ENCODE results near the gene PGS1. TPM values are rescaled to one million over a fixed set of nuclear protein-coding genes. Genes with fewer than 3 reads are reported as not detected.

Gene PGS1
- total RNA-seq, 2 donors from 2014 or later = 81.6 to 101 TPM

DNA sequence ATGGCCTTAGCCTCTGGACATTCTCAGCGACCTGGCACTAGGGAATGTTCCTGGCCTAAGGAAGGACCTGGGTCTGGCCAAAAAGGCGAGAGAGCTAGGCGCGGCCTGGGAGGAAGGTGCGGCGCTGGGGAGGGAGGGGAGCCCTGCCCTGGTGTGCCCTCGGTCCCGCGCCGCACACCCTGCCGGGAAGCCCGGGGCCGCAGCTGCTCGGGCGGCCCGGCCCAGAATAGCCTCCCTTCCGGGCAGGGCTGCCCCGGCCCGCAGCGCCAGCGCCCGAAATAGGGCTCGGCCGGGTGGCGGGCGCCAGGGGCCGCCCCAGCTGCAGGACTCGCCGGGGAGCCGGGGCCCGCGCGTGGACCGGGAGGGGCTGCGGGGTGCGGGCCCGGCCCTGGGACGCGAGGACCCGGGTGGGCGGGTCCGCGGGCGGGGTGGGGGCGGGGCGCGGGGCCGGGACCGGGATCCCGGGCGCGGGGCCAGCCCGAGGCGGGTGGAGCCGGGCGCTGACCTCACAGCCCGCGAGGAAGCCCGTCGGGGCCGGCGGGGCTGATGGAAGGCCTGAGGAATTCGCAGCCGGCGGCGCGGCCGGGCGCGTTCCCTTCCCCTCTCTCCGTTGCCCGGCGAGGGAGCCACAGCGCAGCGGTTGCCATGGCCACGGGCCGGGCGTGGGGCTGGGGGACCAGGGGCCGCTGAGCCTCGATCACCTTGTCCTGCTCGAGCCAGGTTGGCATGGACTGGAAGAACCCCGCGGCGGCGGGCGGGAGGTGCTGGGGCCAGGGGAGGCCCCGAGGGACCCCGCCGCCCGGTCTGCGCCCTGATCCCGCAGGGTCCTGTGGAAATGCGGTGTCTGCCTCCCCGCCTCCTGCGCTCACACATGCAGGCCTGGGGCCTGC, 36.6 kb upstream of the PGS1 start:
- Mint-ChIP-seq H3K9me3 (no peaks in the 10 kb centered on the region), H3K27me3 (ENCODE audit: low read depth) (no peaks in the 10 kb centered on the region), H3K36me3 (ENCODE audit: insufficient read depth in 2 of 2) (no peaks in the 10 kb centered on the region), H3K4me1 (ENCODE audit: low read depth) (peaks cover 62% of the 10 kb centered on the region), H3K27ac (no peak overlapping the region), H3K4me3 (peak overlapping the region; percentile 82 to 89)
- ATAC-seq (replicated peaks in 1 of 2) (peak; percentile 33 to 36), DNase-seq (peak in 1 of 2 donors; percentile 52)

DNA sequence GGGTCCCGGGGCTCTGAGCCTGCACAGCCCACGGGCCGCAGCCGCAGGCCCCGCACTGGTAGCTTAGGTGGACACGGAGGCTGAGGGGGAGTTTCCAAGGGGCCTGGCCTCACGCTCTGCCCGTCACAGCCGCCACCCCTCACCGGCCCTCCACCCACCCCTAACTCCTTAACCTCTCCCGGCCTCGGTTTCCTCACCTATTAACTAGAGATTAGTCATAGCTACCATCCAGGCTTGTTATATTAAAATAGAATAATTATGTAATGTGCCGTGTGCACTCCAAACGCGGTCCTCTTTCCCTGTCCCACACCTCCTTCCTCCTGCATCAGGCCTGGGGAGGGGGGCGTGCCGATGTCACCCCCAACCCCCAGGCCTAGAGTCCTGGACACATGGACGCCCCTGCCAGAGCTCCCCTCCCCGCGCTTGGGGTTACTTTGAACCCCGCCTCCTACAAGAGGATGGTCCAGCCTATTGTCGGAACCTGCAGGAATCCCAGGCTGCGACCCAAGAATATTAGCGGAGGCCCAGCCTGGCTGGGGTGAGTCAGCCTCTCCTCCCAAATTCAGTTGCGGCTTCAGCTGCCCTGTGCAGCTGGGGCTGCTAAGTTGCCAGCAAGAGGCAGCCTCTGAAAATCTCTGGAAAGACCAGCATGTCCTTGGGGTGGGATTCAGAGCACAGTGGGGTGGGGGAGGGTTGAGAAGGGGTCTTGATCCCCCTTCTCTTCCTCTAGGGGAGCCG, 35.8 kb upstream of the PGS1 start:
- H3K27me3 Mint-ChIP-seq (ENCODE audit: low read depth) = no peaks in the 10 kb centered on the region
- peaks cover 70% of the 10 kb centered on the region for H3K4me1 Mint-ChIP-seq (ENCODE audit: low read depth)
- peak overlapping the region; percentile 82 to 89 for H3K4me3 Mint-ChIP-seq
- no peaks in the 10 kb centered on the region for H3K9me3 Mint-ChIP-seq
- ATAC-seq (replicated peaks in 1 of 2) (no peak), DNase-seq (no peak)
- H3K36me3 Mint-ChIP-seq (ENCODE audit: insufficient read depth in 2 of 2) = no peaks in the 10 kb centered on the region
- peak overlapping the region; percentile 79 for H3K27ac Mint-ChIP-seq

DNA sequence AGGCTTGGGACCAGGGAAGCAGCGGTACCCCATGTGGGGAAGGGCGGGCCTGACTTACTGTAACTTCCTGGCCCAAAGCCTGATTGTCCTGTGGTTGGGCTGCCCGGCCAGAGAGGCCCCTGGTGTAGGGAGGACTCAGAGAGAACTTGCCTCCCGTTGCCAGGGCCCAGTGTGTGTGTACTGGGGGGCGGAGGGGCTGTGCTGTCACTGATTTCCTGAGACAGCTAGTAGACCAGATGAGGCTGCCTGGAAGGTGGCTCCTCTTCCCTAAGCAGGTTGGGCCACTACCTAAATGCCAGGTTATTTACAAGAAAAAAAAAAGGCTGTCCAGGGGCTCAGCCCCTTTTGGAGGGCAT, 35.3 kb upstream of the PGS1 start:
- peak overlapping the region; percentile 79 for H3K27ac Mint-ChIP-seq
- H3K4me1 Mint-ChIP-seq (ENCODE audit: low read depth) = peaks cover 76% of the 10 kb centered on the region
- H3K4me3 Mint-ChIP-seq = peak overlapping the region; percentile 82 to 89
- ATAC-seq (replicated peaks in 1 of 2) (peak; percentile 20 to 41), DNase-seq (peak; percentile 28 to 48)
- H3K36me3 Mint-ChIP-seq (ENCODE audit: insufficient read depth in 2 of 2) = no peaks in the 10 kb centered on the region
- no peaks in the 10 kb centered on the region for H3K9me3 Mint-ChIP-seq
- no peaks in the 10 kb centered on the region for H3K27me3 Mint-ChIP-seq (ENCODE audit: low read depth)

DNA sequence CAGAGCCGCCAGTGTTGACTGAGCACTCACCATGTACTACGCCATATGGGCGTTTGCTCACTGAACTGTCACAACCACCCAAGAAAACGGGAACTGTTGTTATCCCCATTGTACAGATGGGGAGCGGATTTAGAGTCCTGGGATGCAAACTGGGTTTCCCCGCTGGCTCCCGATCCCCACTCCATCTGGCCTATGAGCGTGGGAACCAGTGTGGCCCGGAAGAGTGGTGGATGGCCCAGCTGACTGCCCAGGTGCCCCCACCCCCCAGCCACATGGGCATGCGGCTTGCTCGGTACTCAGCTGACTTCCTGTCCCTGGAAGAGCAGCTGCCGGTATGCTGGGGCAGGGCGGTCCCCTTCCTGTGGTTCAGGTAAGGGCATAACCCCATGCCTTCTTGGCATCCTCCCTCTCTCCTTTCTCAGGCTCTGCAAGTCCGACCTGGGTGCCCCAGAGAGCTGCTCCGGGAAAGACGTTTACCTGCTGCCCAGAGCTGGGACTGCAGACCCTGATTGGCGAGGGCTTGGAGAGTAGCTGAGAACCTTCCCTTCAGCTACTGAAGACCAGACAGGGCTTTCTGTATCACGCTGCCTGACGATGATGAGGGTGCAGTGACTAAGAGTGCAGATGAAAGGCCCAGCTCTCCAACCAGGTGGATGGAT, 34.8 kb upstream of the PGS1 start:
- DNase-seq (peak; percentile 79 to 81), ATAC-seq (replicated peaks in 1 of 2) (peak; percentile 74 to 79)
- H3K4me3 Mint-ChIP-seq = peak overlapping the region; percentile 82 to 89
- H3K9me3 Mint-ChIP-seq = no peaks in the 10 kb centered on the region
- H3K27me3 Mint-ChIP-seq (ENCODE audit: low read depth) = no peaks in the 10 kb centered on the region
- H3K27ac Mint-ChIP-seq = peak overlapping the region; percentile 79
- H3K4me1 Mint-ChIP-seq (ENCODE audit: low read depth) = peaks cover 79% of the 10 kb centered on the region
- H3K36me3 Mint-ChIP-seq (ENCODE audit: insufficient read depth in 2 of 2) = no peaks in the 10 kb centered on the region

DNA sequence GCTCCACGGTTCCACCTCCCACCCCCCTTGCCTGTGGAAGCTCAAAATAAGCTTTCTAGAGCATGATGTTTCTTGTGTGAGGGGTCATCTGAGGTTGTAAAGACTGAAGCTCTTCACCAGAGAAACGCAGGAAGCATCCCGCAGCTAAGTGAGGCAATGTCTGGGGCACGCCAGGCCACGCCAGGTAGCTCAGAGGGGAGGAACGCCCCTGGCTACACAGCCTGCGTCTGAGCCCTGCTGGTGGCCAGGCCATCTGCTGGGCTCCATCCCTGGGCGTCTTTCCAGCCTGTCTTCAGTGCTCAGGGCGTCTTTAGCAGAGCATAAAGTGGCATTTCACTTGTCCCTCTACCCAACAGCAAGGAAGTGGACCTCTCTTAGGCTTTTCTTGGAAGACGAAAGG, 33.8 kb upstream of the PGS1 start:
- no peak overlapping the region for H3K27ac Mint-ChIP-seq
- no peak for ATAC-seq (replicated peaks in 1 of 2)
- H3K4me1 Mint-ChIP-seq (ENCODE audit: low read depth) = peaks cover 81% of the 10 kb centered on the region

DNA sequence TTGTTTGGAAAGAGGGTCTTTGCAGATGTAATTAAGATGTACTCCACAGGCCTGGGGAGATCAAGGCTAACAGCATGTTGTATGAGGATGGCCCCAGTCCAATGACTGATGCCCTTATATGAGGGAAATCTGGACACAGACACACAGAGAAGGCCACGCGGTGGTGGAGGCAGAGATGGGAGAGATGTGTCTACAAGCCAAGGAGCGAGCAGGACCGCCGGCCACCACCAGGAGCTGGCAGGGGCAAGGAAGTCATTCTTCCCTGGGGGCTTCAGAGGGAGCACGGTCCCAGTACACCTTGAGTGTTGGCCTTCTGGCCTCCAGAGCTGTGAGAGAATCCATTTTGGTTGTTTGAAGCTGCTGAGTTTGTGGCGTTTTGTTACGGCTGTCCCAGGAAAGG, 33.3 kb upstream of the PGS1 start:
- Mint-ChIP-seq H3K36me3 (ENCODE audit: insufficient read depth in 2 of 2) (no peaks in the 10 kb centered on the region), H3K27ac (peak overlapping the region; percentile 2), H3K4me1 (ENCODE audit: low read depth) (peaks cover 81% of the 10 kb centered on the region), H3K9me3 (no peaks in the 10 kb centered on the region), H3K4me3 (no peak overlapping the region), H3K27me3 (ENCODE audit: low read depth) (no peaks in the 10 kb centered on the region)
- ATAC-seq (replicated peaks in 1 of 2) (no peak), DNase-seq (no peak)

More for the DNA sequence above, 33.8 kb upstream of the PGS1 start:
- Mint-ChIP-seq H3K36me3 (ENCODE audit: insufficient read depth in 2 of 2) (no peaks in the 10 kb centered on the region), H3K4me3 (peak overlapping the region; percentile 60 to 63), H3K27me3 (ENCODE audit: low read depth) (no peaks in the 10 kb centered on the region), H3K9me3 (no peaks in the 10 kb centered on the region)
- no peak for DNase-seq

DNA sequence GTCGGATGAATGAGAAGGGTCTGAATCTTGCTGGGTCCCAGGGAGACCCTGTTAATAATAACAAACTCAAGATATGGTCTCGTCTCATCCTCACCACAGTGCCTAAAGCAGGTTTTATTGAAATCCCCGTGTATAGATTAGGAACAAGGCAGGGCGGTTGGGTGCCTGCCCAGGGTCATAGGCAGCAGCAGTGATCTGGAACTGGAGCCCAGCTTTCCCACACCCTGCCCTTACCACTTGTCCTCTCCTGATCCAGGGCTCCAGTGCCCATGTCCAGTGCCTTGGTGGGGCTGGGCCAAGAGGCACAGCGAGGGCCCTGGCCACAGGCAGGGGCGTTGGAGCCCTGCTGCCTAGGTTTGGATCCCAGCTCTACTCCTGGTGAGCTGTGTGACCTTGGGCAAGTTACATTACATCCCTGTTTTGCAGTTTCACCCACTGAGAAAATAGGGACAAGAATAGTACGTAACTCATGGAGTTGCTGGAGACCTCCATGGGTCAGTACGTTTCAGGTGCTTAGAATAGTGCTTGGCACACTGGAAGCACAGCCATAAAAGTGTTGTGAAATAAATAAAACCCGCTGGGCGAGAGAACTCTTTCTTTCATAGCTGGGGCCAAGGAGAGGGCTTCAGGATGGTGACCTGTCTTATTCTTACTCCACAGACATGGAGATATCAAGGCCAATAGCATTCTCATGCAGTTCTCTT, 32.5 kb upstream of the PGS1 start:
- Mint-ChIP-seq H3K27me3 (ENCODE audit: low read depth) (no peaks in the 10 kb centered on the region), H3K27ac (no peak overlapping the region), H3K9me3 (no peaks in the 10 kb centered on the region), H3K4me3 (no peak overlapping the region), H3K4me1 (ENCODE audit: low read depth) (peaks cover 81% of the 10 kb centered on the region), H3K36me3 (ENCODE audit: insufficient read depth in 2 of 2) (no peaks in the 10 kb centered on the region)
- ATAC-seq (replicated peaks in 1 of 2) (no peak), DNase-seq (no peak)

DNA sequence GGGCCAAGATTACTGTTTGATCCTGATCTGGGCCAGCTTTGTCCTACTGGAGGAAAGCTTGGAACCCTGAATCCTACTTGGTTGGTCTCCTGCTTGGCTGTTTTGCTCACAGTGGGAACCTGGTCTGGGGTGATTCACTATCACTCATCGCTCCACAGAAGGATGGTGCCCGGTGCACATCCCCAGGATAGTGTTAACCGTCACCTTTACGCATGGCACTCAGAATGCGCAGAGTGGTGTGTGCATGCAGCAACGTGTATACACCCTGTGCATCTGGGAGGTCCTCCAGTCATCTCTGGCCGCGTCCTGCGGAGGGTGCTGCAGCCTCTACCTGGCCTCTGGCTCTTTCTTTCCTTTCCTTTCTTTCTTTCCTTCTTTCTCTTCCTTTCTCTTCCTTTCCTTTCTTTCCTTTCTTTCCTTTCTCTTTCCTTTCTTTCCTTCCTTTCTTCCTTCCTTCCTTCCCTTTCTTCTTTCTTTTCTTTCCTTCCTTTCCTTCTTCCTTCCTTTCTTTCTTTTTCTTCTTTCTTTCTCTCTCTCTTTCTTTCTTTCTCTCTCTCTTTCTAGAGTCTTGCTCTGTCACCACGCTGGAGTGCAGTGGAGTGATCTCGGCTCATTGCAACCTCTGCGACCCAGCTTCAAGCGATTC, 31.7 kb upstream of the PGS1 start:
- ATAC-seq (replicated peaks in 1 of 2) (no peak), DNase-seq (no peak)
- H3K9me3 Mint-ChIP-seq = no peaks in the 10 kb centered on the region
- peaks cover 82% of the 10 kb centered on the region for H3K4me1 Mint-ChIP-seq (ENCODE audit: low read depth)
- no peaks in the 10 kb centered on the region for H3K36me3 Mint-ChIP-seq (ENCODE audit: insufficient read depth in 2 of 2)
- H3K27ac Mint-ChIP-seq = peak overlapping the region; percentile 33
- H3K4me3 Mint-ChIP-seq = no peak overlapping the region
- no peaks in the 10 kb centered on the region for H3K27me3 Mint-ChIP-seq (ENCODE audit: low read depth)

DNA sequence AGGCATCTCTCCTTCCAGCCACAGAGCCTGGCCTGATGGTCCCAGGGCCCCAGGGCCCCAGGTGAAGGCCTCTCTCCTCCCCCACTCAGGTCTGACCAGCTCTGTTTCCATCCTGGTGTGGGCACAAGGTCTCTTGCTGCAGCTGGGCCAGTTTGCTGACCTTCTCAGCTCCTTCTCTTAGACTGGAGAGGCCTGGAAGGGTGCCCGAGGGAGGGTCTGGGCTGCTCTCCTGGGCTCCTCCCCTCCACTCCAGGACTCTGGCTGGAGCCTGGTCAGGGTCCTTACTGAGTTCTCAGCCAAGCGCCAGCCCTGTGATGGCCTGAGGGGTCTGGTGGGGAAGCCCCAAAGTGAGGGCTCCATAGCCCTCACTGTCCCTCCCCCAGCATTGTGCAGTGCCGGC, 31.0 kb upstream of the PGS1 start:
- H3K4me1 Mint-ChIP-seq (ENCODE audit: low read depth) = peaks cover 89% of the 10 kb centered on the region
- DNase-seq (no peak), ATAC-seq (replicated peaks in 1 of 2) (no peak)
- H3K27me3 Mint-ChIP-seq (ENCODE audit: low read depth) = no peaks in the 10 kb centered on the region
- no peak overlapping the region for H3K4me3 Mint-ChIP-seq
- no peak overlapping the region for H3K27ac Mint-ChIP-seq
- H3K36me3 Mint-ChIP-seq (ENCODE audit: insufficient read depth in 2 of 2) = no peaks in the 10 kb centered on the region
- no peaks in the 10 kb centered on the region for H3K9me3 Mint-ChIP-seq

DNA sequence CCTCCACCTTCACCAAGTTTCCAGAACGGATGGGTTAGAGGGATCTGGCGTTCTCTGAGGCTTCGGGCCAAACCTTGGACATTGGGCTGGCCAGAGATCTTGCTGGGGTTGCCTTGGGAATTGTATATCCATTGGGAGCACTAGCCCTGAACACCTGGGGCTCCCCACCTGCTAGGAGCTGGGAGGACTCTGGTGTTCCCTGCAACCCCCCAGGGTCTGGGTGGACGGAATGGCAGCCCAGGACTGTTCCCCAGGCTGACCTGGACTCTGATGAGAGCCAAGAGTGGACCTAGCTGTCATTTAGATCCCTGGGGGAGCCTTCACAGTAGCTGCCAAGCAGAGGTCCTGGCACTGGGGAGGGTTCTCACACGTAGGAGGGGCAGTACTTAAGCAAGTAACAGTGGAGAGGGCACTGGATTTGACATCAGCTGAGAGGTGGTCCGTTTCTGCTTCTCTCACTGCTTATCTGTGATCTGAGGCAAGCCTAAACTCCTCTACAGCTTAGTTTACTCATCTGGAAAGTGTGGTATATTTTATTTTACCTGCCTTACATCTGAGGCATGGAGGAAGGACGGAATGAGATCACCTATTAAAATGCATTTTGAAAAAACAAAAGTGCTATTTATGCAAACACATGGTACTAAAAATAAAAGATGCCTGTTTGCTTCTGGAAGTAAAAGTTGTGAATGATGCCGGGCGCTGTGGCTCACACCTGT, 30.2 kb upstream of the PGS1 start:
- Mint-ChIP-seq H3K27ac (peak overlapping the region; percentile 14), H3K4me1 (ENCODE audit: low read depth) (peaks cover 84% of the 10 kb centered on the region), H3K36me3 (ENCODE audit: insufficient read depth in 2 of 2) (no peaks in the 10 kb centered on the region), H3K27me3 (ENCODE audit: low read depth) (no peaks in the 10 kb centered on the region), H3K4me3 (peak overlapping the region; percentile 27 to 67), H3K9me3 (no peaks in the 10 kb centered on the region)
- DNase-seq = no peak
- ATAC-seq (replicated peaks in 1 of 2) = peak; percentile 23 to 27

DNA sequence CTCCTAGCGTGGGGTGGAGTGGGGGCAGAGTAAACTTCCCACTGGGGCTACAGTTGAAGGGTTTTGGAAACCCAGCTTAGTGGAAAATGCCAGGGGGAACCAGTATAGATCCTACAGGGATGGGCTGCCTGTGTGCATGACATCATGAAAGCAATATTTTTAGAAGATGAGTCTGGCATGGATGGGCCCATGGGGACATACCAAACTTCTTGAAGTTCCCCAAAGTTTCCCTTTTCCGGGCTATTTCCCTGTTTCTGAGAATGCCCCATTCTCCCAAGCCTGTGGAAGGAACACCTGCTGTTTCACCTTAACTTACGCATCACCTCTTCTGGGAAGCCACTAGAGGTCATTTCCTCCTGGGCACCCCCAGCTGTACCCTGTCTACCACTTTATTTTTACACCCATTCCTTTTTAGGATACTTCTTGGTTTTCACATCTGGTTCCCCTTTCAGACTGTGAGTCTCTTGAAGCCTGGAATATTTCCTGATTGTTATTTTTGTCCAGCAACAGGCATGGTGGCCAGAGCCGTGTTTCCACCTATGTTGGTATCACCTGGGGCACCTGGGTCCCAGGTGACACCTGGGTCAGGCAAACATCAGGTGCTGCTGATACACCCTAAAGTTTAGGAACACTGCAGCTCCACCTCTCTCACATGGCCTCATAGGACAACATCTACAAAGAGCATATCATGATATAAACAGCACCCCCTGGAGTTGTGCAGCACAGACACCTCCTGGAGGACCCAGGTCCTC, 28.4 kb upstream of the PGS1 start:
- H3K27ac Mint-ChIP-seq = peak overlapping the region; percentile 78
- H3K36me3 Mint-ChIP-seq (ENCODE audit: insufficient read depth in 2 of 2) = peaks cover 0 to 1% of the 10 kb centered on the region in 2 donors
- DNase-seq (no peak), ATAC-seq (replicated peaks in 1 of 2) (no peak)
- no peaks in the 10 kb centered on the region for H3K27me3 Mint-ChIP-seq (ENCODE audit: low read depth)
- no peaks in the 10 kb centered on the region for H3K9me3 Mint-ChIP-seq
- peaks cover 84% of the 10 kb centered on the region for H3K4me1 Mint-ChIP-seq (ENCODE audit: low read depth)
- H3K4me3 Mint-ChIP-seq = peak overlapping the region; percentile 2 to 3

Measured in activated T-cell treated with anti-CD3 and anti-CD28 coated beads, Interleukin-2, amount 50 U/mL, for 72 hours (primary cell).